Panc1 (cell line): ENCODE data around the gene ASPSCR1. TPM values are rescaled to one million over a fixed set of nuclear protein-coding genes. Genes with fewer than 3 reads are reported as not detected.

ENCODE experiments used
- ATAC-seq: fragments of 200-7000 bp; cut with Tn5 transposase; 2 replicates; pipeline ENCODE4 v1.9.1; 2020; ENCODE audit warnings: mild to moderate bottlenecking, moderate library complexity
- BruUV-seq: library from RNA; stranded (reverse); fragments of 400-500 nt; replicated peaks from 2 replicates; lab custom pipeline; 2021; lab: Mats Ljungman, UMichigan
- CTCF ChIA-PET: fragments of 300-600 bp; sonication (Branson Sonifier 250); formaldehyde crosslinking; loops from one replicate; lab custom pipeline; 2022; ENCODE audit warnings: antibody characterized with exemption; lab: Charles Lee
- POLR2A ChIA-PET: fragments of 300-600 bp; sonication (Branson Sonifier 250); formaldehyde crosslinking; loops from one replicate; lab custom pipeline; 2022; ENCODE audit warnings: antibody characterized with exemption; lab: Charles Lee
- DNase-seq: peaks from one replicate; pipeline ENCODE4 v3.0.0-alpha.2; 2010; ENCODE audit warnings: low read depth, low spot score
- H3K27ac ChIP-seq: 2 replicates; pipeline ENCODE4 v1.5.1; 2011; ENCODE audit warnings: mild to moderate bottlenecking, low read length, inconsistent platforms
- H3K27me3 ChIP-seq: fragments of 200-500 bp; sonication (Bioruptor generic); 2 replicates; pipeline ENCODE4 v1.6.0; 2014; ENCODE audit warnings: low read length, inconsistent platforms; ENCODE audit not compliant: control insufficient read depth, insufficient read depth
- H3K36me3 ChIP-seq: fragments of 200-500 bp; sonication (Bioruptor generic); 2 replicates; pipeline ENCODE4 v1.5.1; 2014; ENCODE audit warnings: inconsistent platforms, mild to moderate bottlenecking, low read length, moderate library complexity; ENCODE audit not compliant: control insufficient read depth, insufficient read depth
- H3K4me1 ChIP-seq: 2 replicates; pipeline ENCODE4 v1.5.1; 2011; ENCODE audit warnings: inconsistent platforms, mild to moderate bottlenecking, low read length, moderate library complexity; ENCODE audit not compliant: control insufficient read depth, insufficient read depth
- H3K4me3 ChIP-seq, 2 experiments: 2 replicates each; pipeline ENCODE4 v1.5.1; 2011 to 2012; ENCODE audit warnings: low read depth in 2 of 2, low read length in 2 of 2, mild to moderate bottlenecking in 2 of 2, inconsistent platforms in 1 of 2, moderate library complexity in 1 of 2
- H3K9me3 ChIP-seq: fragments of 200-500 bp; sonication (Bioruptor generic); 2 replicates; pipeline ENCODE4 v1.5.1; 2014; ENCODE audit warnings: low read depth, mild to moderate bottlenecking, inconsistent platforms, low read length, moderate library complexity; ENCODE audit not compliant: control insufficient read depth, insufficient read depth
- POLR2AphosphoS5 ChIP-seq: IDR thresholded peaks from 2 replicates; pipeline ENCODE4 v1.6.1; 2012; ENCODE audit warnings: mild to moderate bottlenecking, low read depth, low read length, moderate library complexity
- SIN3A ChIP-seq: IDR thresholded peaks from 2 replicates; pipeline ENCODE4 v1.6.1; 2012; ENCODE audit warnings: low read depth, mild to moderate bottlenecking, low read length, moderate library complexity, borderline replicate concordance; ENCODE audit not compliant: insufficient read depth
- TCF7L2 ChIP-seq: IDR thresholded peaks from 2 replicates; pipeline ENCODE4 v1.6.1; 2011; ENCODE audit warnings: mild to moderate bottlenecking, low read depth, low read length, inconsistent platforms
- in situ Hi-C: cut with HindIII; loops from 2 replicates; pipeline ENCODE4 v1.10.0; 2016; ENCODE audit warnings: low sequenced_read_pairs, low pct_unique_long_range_greater_than_20kb
- intact Hi-C: fragments of 100-400 bp; cut with micrococcal nuclease; formaldehyde crosslinking; loops from one replicate; pipeline ENCODE4 v1.10.0; 2022; ENCODE audit not compliant: unreplicated experiment
- total RNA-seq: library from RNA; stranded (reverse); gene quantifications from one replicate; pipeline ENCODE4 v1.2.1, GENCODE V29; 2021; ENCODE audit not compliant: unreplicated experiment
- TF ChIP-seq, protein P1 (sequence below): fragments of 450-650 bp; IDR thresholded peaks from 2 replicates; pipeline ENCODE4 v1.5.1; 2017; ENCODE audit warnings: mild to moderate bottlenecking
- TF ChIP-seq, protein P2 (sequence below), 2 experiments: IDR thresholded peaks; 2 replicates each; pipeline ENCODE4 v1.6.1; 2011 to 2012; ENCODE audit warnings: low read depth in 2 of 2, control low read depth in 1 of 2, low read length in 1 of 2, mild to moderate bottlenecking in 1 of 2, moderate library complexity in 1 of 2; ENCODE audit not compliant: insufficient read depth in 1 of 2

ASPSCR1 gene
- total RNA-seq, 1 experiment from 2014 or later, result 64.7 TPM

DNA sequence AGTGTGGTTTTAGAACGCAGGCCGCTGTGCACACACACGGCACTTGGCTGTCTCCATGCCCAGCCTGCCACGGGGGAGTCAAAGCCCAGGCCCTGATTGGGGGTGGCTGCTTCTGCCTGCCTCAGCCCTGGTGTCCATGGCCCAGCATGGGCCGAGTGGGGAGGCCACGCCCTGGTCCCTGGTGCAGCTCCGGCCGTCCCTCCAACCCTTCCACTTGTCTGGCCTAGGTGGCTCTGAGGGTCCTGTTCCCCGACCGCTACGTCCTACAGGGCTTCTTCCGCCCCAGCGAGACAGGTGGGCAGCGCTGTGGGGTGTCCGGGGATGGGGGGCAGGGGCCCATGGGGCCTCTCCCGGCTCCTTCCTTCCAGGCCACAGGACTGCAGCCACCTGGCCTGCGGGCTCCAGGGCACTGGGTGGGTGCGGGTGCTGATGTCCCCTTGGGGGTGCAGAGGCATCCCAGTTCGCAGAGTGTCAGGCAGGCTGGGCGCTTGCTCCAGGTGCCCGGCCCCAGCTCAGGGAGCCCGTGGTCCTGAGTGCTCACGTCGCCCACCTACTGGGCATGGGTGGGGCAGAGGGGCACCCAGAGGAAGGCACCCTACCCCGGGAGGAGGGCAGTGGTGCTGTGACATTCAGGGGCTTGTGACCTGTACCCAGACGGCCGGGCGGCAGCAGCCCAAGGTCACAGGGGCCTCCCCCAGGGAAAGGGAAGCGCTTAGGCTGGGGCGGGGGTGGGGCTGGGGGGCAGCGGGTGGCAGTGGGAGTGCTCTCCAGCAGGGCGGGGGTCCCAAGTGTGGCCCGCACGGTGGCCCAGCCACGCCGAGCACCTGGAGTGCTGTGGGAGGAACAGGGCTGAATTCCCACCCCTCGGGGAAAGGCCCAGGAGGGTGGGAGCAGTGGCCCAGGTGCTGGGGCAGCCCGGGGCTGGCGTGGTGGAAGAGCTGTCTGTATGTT, 33.4 kb downstream of the ASPSCR1 start:
- no peak for TF ChIP-seq POLR2AphosphoS5
- TF ChIP-seq SIN3A, result no peak
- TF ChIP-seq, protein P1, sequence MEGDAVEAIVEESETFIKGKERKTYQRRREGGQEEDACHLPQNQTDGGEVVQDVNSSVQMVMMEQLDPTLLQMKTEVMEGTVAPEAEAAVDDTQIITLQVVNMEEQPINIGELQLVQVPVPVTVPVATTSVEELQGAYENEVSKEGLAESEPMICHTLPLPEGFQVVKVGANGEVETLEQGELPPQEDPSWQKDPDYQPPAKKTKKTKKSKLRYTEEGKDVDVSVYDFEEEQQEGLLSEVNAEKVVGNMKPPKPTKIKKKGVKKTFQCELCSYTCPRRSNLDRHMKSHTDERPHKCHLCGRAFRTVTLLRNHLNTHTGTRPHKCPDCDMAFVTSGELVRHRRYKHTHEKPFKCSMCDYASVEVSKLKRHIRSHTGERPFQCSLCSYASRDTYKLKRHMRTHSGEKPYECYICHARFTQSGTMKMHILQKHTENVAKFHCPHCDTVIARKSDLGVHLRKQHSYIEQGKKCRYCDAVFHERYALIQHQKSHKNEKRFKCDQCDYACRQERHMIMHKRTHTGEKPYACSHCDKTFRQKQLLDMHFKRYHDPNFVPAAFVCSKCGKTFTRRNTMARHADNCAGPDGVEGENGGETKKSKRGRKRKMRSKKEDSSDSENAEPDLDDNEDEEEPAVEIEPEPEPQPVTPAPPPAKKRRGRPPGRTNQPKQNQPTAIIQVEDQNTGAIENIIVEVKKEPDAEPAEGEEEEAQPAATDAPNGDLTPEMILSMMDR, result no peak
- TF ChIP-seq, protein P2, sequence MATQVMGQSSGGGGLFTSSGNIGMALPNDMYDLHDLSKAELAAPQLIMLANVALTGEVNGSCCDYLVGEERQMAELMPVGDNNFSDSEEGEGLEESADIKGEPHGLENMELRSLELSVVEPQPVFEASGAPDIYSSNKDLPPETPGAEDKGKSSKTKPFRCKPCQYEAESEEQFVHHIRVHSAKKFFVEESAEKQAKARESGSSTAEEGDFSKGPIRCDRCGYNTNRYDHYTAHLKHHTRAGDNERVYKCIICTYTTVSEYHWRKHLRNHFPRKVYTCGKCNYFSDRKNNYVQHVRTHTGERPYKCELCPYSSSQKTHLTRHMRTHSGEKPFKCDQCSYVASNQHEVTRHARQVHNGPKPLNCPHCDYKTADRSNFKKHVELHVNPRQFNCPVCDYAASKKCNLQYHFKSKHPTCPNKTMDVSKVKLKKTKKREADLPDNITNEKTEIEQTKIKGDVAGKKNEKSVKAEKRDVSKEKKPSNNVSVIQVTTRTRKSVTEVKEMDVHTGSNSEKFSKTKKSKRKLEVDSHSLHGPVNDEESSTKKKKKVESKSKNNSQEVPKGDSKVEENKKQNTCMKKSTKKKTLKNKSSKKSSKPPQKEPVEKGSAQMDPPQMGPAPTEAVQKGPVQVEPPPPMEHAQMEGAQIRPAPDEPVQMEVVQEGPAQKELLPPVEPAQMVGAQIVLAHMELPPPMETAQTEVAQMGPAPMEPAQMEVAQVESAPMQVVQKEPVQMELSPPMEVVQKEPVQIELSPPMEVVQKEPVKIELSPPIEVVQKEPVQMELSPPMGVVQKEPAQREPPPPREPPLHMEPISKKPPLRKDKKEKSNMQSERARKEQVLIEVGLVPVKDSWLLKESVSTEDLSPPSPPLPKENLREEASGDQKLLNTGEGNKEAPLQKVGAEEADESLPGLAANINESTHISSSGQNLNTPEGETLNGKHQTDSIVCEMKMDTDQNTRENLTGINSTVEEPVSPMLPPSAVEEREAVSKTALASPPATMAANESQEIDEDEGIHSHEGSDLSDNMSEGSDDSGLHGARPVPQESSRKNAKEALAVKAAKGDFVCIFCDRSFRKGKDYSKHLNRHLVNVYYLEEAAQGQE (IDR thresholded peaks at IDR 0.05; ENCODE audit: insufficient read depth in 1 of 2, low read depth in 2 of 2, low read length in 1 of 2), result no peak
- no peak for TF ChIP-seq TCF7L2
- DNase-seq (no peak), ATAC-seq (no peak)
- Histone ChIP-seq H3K27me3 (no peaks in the 10 kb centered on the region), H3K9me3 (no peaks in the 10 kb centered on the region), H3K4me1 (peaks cover 20% of the 10 kb centered on the region), H3K27ac (no peak overlapping the region), H3K4me3 (no peak overlapping the region), H3K36me3 (no peaks in the 10 kb centered on the region)
- ChIA-PET POLR2A (interaction anchor here (0.7 kb wide), 1 partner anchor 21 kb away, joined by 7 read pairs; no protein-coding TSS in a partner anchor), CTCF (no interaction called here)
- intact Hi-C loops, result no loop called here
- no TSS peak for BruUV-seq
- in situ Hi-C loops, result no loop called here

DNA sequence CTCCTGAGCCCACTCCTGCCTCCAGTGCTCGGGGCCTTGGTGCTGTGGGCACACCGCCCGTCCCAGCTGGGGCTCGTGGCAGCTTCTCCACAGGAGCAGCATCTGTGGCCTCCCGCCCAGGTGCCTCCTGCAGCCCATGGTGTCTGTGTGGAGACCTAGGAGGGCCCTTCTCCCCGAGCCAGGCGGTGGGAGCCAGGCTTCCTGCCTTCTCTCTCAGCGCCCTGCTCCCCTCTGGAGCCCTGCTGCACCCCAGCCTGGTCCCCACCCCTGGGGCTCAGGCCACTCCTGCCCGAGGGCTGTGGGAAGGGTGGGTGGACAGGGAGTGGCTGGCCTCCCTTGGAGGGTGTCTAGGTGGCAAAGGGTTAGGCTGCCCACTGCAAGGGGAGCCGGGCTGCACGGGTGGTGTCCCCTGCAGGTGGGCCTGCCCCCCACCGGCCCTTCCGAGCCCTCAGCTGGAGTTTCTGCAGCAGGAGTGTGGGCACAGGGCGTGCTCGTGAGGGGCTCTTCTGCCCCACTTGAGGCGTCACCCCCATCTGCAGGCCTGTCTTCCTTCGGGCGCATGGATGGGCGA, 34.3 kb downstream of the ASPSCR1 start:
- Histone ChIP-seq H3K27ac (no peak overlapping the region), H3K36me3 (no peaks in the 10 kb centered on the region), H3K4me1 (peaks cover 11% of the 10 kb centered on the region), H3K4me3 (no peak overlapping the region), H3K9me3 (no peaks in the 10 kb centered on the region), H3K27me3 (no peaks in the 10 kb centered on the region)
- POLR2A ChIA-PET, result no interaction called here
- in situ Hi-C loops, result no loop called here
- CTCF ChIA-PET, result no interaction called here
- intact Hi-C loops, result no loop called here
- no TSS peak for BruUV-seq
- ATAC-seq (no peak), DNase-seq (no peak)
- TF ChIP-seq, protein P2 (IDR thresholded peaks at IDR 0.05; ENCODE audit: insufficient read depth in 1 of 2, low read depth in 2 of 2, low read length in 1 of 2), result no peak
- no peak for TF ChIP-seq POLR2AphosphoS5
- TF ChIP-seq, protein P1, result no peak
- no peak for TF ChIP-seq SIN3A
- TF ChIP-seq TCF7L2, result no peak
